ENCODE data around the gene PDE4D. TPM values are rescaled to one million over a fixed set of nuclear protein-coding genes. Genes with fewer than 3 reads are reported as not detected.

The PDE4D gene
- total RNA-seq, 2 experiments from 2014 or later = 40.5 to 41.2 TPM

GRCh38 chr5:59100875-59101274 is 792.7 kb downstream of the PDE4D start:
- no peaks in the 10 kb centered on the region for H3K9me3 Mint-ChIP-seq
- DNase-seq = no peak
- H3K4me3 Mint-ChIP-seq = no peak overlapping the region
- peaks cover 38% of the 10 kb centered on the region for H3K4me1 Mint-ChIP-seq (ENCODE audit: low read depth)
- CTCF ChIA-PET = interaction anchor here (1.0 to 1.3 kb wide), 3 partner anchors 24 to 215 kb away, joined by 3 to 5 read pairs (median 3); no protein-coding TSS in a partner anchor
- intact Hi-C loops (cut with micrococcal nuclease) = no loop called here
- no peaks in the 10 kb centered on the region for H3K27me3 Mint-ChIP-seq (ENCODE audit: low read depth)
- H3K27ac Mint-ChIP-seq = no peak overlapping the region
- H3K36me3 Mint-ChIP-seq (ENCODE audit: low read depth) = no peaks in the 10 kb centered on the region

DNA sequence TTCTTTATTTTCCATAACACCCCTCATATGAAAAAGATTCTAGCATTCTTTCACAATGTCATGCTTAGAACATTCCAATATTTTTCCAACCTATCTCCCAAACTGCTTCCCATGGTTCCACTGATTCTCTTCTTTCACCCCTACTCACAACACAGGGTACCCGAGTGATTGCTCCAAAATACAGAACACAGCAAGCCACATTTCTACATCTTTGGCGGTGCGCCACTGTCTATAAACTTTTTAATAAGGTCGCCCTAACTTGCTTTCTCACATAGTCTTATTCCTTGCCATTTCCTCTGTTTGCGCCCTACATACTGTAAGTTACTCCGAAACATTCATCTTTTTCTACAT is 793.6 kb downstream of the PDE4D start:
- DNase-seq = no peak
- H3K4me1 Mint-ChIP-seq (ENCODE audit: low read depth) = peaks cover 37% of the 10 kb centered on the region
- CTCF ChIA-PET = interaction anchor here (0.8 to 1.7 kb wide), 5 partner anchors 14 to 64 kb away, joined by 3 to 5 read pairs (median 3); no protein-coding TSS in a partner anchor
- H3K36me3 Mint-ChIP-seq (ENCODE audit: low read depth) = no peaks in the 10 kb centered on the region
- H3K27ac Mint-ChIP-seq = peak overlapping the region; percentile 20
- no peaks in the 10 kb centered on the region for H3K9me3 Mint-ChIP-seq
- H3K4me3 Mint-ChIP-seq = no peak overlapping the region
- H3K27me3 Mint-ChIP-seq (ENCODE audit: low read depth) = no peaks in the 10 kb centered on the region
- intact Hi-C loops (cut with micrococcal nuclease) = loop anchor here (1.0 kb wide), 8 partner anchors 23 to 209 kb away; no protein-coding TSS in a partner anchor

DNA sequence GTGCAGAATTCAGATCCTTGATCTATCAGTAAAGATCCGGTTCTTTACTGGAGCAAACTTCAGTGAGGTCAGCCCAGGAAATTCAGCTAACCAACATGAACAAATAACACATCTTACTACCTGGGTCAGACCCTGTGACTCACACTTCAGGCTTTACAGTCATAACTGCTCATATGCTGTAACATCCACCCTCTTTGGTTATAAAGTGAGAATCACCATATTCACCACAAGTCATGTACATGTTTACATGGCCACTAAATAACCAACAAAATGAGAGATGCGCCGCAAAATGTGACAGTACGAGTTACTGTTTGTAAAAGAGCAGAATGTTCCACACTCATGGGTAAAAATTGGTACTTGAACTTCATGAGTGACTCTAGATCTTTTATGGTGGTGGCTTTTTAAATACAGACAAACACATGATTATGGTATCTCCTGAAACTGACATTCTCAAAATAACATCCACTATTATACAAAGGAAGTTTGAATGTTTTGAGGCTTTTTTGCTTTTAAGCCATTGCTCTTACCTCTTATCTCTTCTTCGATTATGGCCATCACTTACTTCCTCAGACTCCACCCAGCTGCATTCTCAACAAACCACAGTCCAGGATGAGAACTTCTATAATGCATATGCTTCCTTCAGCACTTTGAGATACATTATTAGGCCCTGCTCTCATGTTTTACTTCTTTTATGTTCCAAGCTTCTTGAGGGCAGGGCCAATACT is 794.1 kb downstream of the PDE4D start:
- Mint-ChIP-seq H3K4me3 (no peak overlapping the region), H3K4me1 (ENCODE audit: low read depth) (peaks cover 32% of the 10 kb centered on the region), H3K36me3 (ENCODE audit: low read depth) (no peaks in the 10 kb centered on the region), H3K27ac (peak overlapping the region; percentile 20), H3K27me3 (ENCODE audit: low read depth) (no peaks in the 10 kb centered on the region), H3K9me3 (no peaks in the 10 kb centered on the region)
- CTCF ChIA-PET = interaction anchor here (0.8 to 1.7 kb wide), 3 partner anchors 14 to 64 kb away, joined by 3 to 4 read pairs (median 3); no protein-coding TSS in a partner anchor
- intact Hi-C loops (cut with micrococcal nuclease) = loop anchor here (1.0 kb wide), 8 partner anchors 24 to 208 kb away; no protein-coding TSS in a partner anchor
- DNase-seq = peak; percentile 68

DNA sequence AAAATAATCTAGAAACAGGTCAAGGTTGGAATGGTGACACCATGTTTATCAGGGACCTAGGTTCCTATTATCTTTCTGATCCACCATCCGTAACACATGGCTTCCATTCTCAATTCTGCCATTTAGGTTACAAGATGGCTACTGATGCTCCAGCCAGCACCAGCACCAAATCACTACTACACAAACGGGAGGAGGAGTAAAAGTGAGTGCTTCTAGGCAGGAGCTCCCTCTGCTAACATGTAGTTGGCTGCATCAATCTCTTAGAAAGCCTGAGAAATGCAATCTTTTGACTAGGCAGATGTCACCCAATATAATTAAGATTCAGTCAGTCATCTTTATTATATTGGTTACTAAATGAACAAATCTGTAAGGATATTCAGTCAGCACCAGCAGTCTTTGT is 794.8 kb downstream of the PDE4D start:
- no peaks in the 10 kb centered on the region for H3K27me3 Mint-ChIP-seq (ENCODE audit: low read depth)
- intact Hi-C loops (cut with micrococcal nuclease) = loop anchor here (1.0 kb wide), 8 partner anchors 25 to 207 kb away; no protein-coding TSS in a partner anchor
- H3K4me1 Mint-ChIP-seq (ENCODE audit: low read depth) = peaks cover 31% of the 10 kb centered on the region
- H3K36me3 Mint-ChIP-seq (ENCODE audit: low read depth) = no peaks in the 10 kb centered on the region
- no peaks in the 10 kb centered on the region for H3K9me3 Mint-ChIP-seq
- no peak overlapping the region for H3K4me3 Mint-ChIP-seq
- CTCF ChIA-PET = interaction anchor here (1.7 kb wide), 1 partner anchor 25 kb away, joined by 4 read pairs; no protein-coding TSS in a partner anchor
- no peak overlapping the region for H3K27ac Mint-ChIP-seq
- DNase-seq = no peak

DNA sequence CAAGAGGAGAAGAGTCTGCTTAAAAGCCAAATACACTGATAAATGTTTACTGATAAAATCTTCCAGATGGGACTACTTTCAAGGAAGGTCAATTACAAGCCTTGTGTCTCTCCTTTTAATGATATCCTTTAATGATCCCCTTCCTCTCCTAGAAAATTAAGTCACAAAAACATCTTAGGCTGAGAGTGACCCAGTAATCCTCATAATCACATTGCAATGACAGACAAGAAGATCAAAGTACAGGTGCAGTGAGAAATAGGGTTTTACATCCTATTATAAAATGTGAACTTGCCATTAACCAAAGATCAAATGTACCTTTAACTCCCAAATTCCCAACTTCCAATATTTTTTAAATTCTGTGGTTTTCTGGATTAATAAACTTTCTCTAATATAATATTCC is 795.8 kb downstream of the PDE4D start:
- no peaks in the 10 kb centered on the region for H3K27me3 Mint-ChIP-seq (ENCODE audit: low read depth)
- no peaks in the 10 kb centered on the region for H3K36me3 Mint-ChIP-seq (ENCODE audit: low read depth)
- H3K9me3 Mint-ChIP-seq = no peaks in the 10 kb centered on the region
- H3K27ac Mint-ChIP-seq = no peak overlapping the region
- CTCF ChIA-PET = no interaction called here
- peaks cover 39% of the 10 kb centered on the region for H3K4me1 Mint-ChIP-seq (ENCODE audit: low read depth)
- DNase-seq = no peak
- H3K4me3 Mint-ChIP-seq = no peak overlapping the region
- intact Hi-C loops (cut with micrococcal nuclease) = no loop called here

- no peak overlapping the region for H3K4me3 Mint-ChIP-seq
- H3K36me3 Mint-ChIP-seq (ENCODE audit: low read depth) = no peaks in the 10 kb centered on the region
- no peak overlapping the region for H3K27ac Mint-ChIP-seq
- no peak for DNase-seq
- H3K9me3 Mint-ChIP-seq = no peaks in the 10 kb centered on the region
- CTCF ChIA-PET = no interaction called here
- intact Hi-C loops (cut with micrococcal nuclease) = no loop called here
- H3K27me3 Mint-ChIP-seq (ENCODE audit: low read depth) = no peaks in the 10 kb centered on the region
- peaks cover 39% of the 10 kb centered on the region for H3K4me1 Mint-ChIP-seq (ENCODE audit: low read depth)
Observed at GRCh38 chr5:59097116-59097515, 796.4 kb downstream of the PDE4D start.

DNA sequence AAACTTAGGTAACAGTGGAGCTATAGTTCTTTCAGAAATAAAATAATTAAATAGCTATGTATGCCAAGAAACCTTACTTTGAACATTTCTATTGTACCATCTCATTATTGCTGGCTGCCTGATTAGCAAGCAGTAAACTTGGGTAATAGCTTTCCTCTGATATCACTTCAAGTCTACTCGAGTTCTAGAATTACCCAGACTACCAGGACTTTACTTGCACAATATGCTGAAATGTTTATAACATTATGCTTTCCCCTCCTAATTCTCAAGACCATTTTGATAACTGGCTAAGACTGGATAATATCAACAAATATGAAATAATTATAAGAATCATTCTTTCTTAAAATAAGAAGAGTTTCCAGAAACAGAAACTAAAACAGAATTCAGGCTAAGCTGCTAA is 798.0 kb downstream of the PDE4D start:
- H3K36me3 Mint-ChIP-seq (ENCODE audit: low read depth) = no peaks in the 10 kb centered on the region
- DNase-seq = no peak
- H3K27me3 Mint-ChIP-seq (ENCODE audit: low read depth) = no peaks in the 10 kb centered on the region
- H3K27ac Mint-ChIP-seq = no peak overlapping the region
- H3K4me1 Mint-ChIP-seq (ENCODE audit: low read depth) = peaks cover 39% of the 10 kb centered on the region
- H3K9me3 Mint-ChIP-seq = no peaks in the 10 kb centered on the region
- CTCF ChIA-PET = interaction anchor here (1.0 to 1.4 kb wide), 3 partner anchors 9 to 92 kb away, joined by 3 to 4 read pairs (median 4); no protein-coding TSS in a partner anchor
- intact Hi-C loops (cut with micrococcal nuclease) = no loop called here
- no peak overlapping the region for H3K4me3 Mint-ChIP-seq

GRCh38 chr5:59094864-59095263 is 798.7 kb downstream of the PDE4D start:
- intact Hi-C loops (cut with micrococcal nuclease) = loop anchor here (5.0 kb wide), 1 partner anchor 38 kb away; no protein-coding TSS in a partner anchor
- Mint-ChIP-seq H3K27me3 (ENCODE audit: low read depth) (no peaks in the 10 kb centered on the region), H3K4me1 (ENCODE audit: low read depth) (peaks cover 34% of the 10 kb centered on the region), H3K9me3 (no peaks in the 10 kb centered on the region), H3K4me3 (no peak overlapping the region), H3K27ac (no peak overlapping the region), H3K36me3 (ENCODE audit: low read depth) (no peaks in the 10 kb centered on the region)
- CTCF ChIA-PET = interaction anchor here (1.1 to 1.4 kb wide), 2 partner anchors 9 to 30 kb away, joined by 3 read pairs; no protein-coding TSS in a partner anchor
- no peak for DNase-seq

- Mint-ChIP-seq H3K27me3 (ENCODE audit: low read depth) (no peaks in the 10 kb centered on the region), H3K4me3 (no peak overlapping the region)
Observed at GRCh38 chr5:59093329-59093728, 800.2 kb downstream of the PDE4D start.

DNA sequence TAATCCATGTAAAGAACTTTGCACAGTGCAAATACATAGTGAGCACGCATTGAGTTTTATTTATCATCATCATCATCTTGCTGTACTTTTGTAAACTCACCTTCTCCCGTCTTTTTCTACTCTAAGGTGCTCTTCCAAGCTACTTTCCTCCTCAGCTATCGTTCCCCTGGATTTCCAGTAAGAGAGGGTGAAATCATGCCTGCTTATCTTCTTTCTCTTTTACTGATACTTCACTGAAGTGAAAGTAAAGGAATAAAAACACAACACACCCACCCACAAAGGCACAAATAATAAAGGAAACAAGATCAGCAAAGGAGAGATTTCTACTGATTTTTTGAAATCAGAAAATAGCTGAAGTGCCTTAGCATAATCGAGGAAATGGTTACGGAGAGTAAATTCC is 800.8 kb downstream of the PDE4D start:
- CTCF ChIA-PET = no interaction called here
- no peak overlapping the region for H3K4me3 Mint-ChIP-seq
- H3K4me1 Mint-ChIP-seq (ENCODE audit: low read depth) = peaks cover 21% of the 10 kb centered on the region
- H3K27ac Mint-ChIP-seq = no peak overlapping the region
- no peaks in the 10 kb centered on the region for H3K9me3 Mint-ChIP-seq
- H3K36me3 Mint-ChIP-seq (ENCODE audit: low read depth) = no peaks in the 10 kb centered on the region
- H3K27me3 Mint-ChIP-seq (ENCODE audit: low read depth) = no peaks in the 10 kb centered on the region
- no peak for DNase-seq
- intact Hi-C loops (cut with micrococcal nuclease) = loop anchor here (5.0 kb wide), 1 partner anchor 35 kb away; no protein-coding TSS in a partner anchor

More at GRCh38 chr5:59093329-59093728, 800.2 kb downstream of the PDE4D start:
- DNase-seq = no peak
- Mint-ChIP-seq H3K9me3 (no peaks in the 10 kb centered on the region), H3K36me3 (ENCODE audit: low read depth) (no peaks in the 10 kb centered on the region), H3K27ac (no peak overlapping the region), H3K4me1 (ENCODE audit: low read depth) (peaks cover 21% of the 10 kb centered on the region)
- CTCF ChIA-PET = no interaction called here
- intact Hi-C loops (cut with micrococcal nuclease) = loop anchor here (5.0 kb wide), 1 partner anchor 36 kb away; no protein-coding TSS in a partner anchor

- CTCF ChIA-PET = no interaction called here
- Mint-ChIP-seq H3K27me3 (ENCODE audit: low read depth) (no peaks in the 10 kb centered on the region), H3K9me3 (no peaks in the 10 kb centered on the region)
Observed at GRCh38 chr5:59091965-59092364, 801.6 kb downstream of the PDE4D start.

GRCh38 chr5:59090323-59090722 is 803.2 kb downstream of the PDE4D start:
- CTCF ChIA-PET = no interaction called here
- DNase-seq = no peak
- Mint-ChIP-seq H3K27me3 (ENCODE audit: low read depth) (no peaks in the 10 kb centered on the region), H3K4me3 (no peak overlapping the region), H3K4me1 (ENCODE audit: low read depth) (peaks cover 12% of the 10 kb centered on the region), H3K36me3 (ENCODE audit: low read depth) (no peaks in the 10 kb centered on the region), H3K27ac (no peak overlapping the region), H3K9me3 (no peaks in the 10 kb centered on the region)
- intact Hi-C loops (cut with micrococcal nuclease) = loop anchor here (5.0 kb wide), 1 partner anchor 33 kb away; no protein-coding TSS in a partner anchor

More at GRCh38 chr5:59091965-59092364, 801.6 kb downstream of the PDE4D start:
- Mint-ChIP-seq H3K4me1 (ENCODE audit: low read depth) (peaks cover 16% of the 10 kb centered on the region), H3K4me3 (no peak overlapping the region), H3K36me3 (ENCODE audit: low read depth) (no peaks in the 10 kb centered on the region), H3K27ac (no peak overlapping the region)
- DNase-seq = no peak
- intact Hi-C loops (cut with micrococcal nuclease) = loop anchor here (5.0 kb wide), 1 partner anchor 35 kb away; no protein-coding TSS in a partner anchor
